K562 (cell line): ENCODE results near the gene MAMDC4. TPM values are rescaled to one million over a fixed set of nuclear protein-coding genes. Genes with fewer than 3 reads are reported as not detected.

ENCODE experiments used
- ATAC-seq: fragments of 200-7000 bp; cut with Tn5 transposase; 3 replicates; pipeline ENCODE4 v1.9.1; 2020; ENCODE audit warnings: moderate library complexity
- BruUV-seq: library from RNA; stranded (reverse); fragments of 400-500 nt; replicated peaks from 2 replicates; lab custom pipeline; 2021; lab: Mats Ljungman, UMichigan
- CTCF ChIA-PET: fragments of 300-600 bp; formaldehyde crosslinking; extraction: SDS; loops from one replicate; lab custom pipeline; 2021; ENCODE audit warnings: low intra/inter-chr PET ratio; lab: Yijun Ruan, JAX
- POLR2A ChIA-PET: fragments of 300-600, 350-650 bp; sonication (Branson Sonifier 250); formaldehyde crosslinking; extraction: SDS; loops from one replicate; lab custom pipeline; 2021; ENCODE audit warnings: antibody characterized with exemption, inconsistent platforms; lab: Yijun Ruan, JAX
- DNase-seq, 4 experiments: peaks; one replicate each; pipeline versions ENCODE4 v3.0.0 to v3.0.0-alpha.2; 2011 to 2018; ENCODE audit warnings: low spot score in 3 of 4, mixed read lengths in 3 of 4; ENCODE audit errors: extremely low read depth in 1 of 4
- FAIRE-seq: peaks from 2 replicates; lab custom pipeline; 2011; peaks lifted over from hg19 to GRCh38; lab: Jason Lieb, UNC
- H2AFZ ChIP-seq: 2 replicates; pipeline ENCODE4 v1.6.0; 2011; ENCODE audit warnings: low read depth, low read length, control low read depth, inconsistent platforms
- H3K27ac ChIP-seq: fragments of 200-600 bp; 3 replicates; pipeline ENCODE4 v1.8.0; 2011; ENCODE audit warnings: low read depth, mild to moderate bottlenecking, control low read depth, inconsistent platforms, low read length, moderate library complexity, mixed read lengths; ENCODE audit errors: extremely low read depth
- H3K27me3 ChIP-seq, 2 experiments: fragments of 300-600 bp in 1 of 2; 2 replicates in 1 of 2; 3 replicates in 1 of 2; pipeline versions ENCODE4 v1.6.0 to v1.8.0; 2011; ENCODE audit warnings: inconsistent platforms in 2 of 2, low read length in 2 of 2, mild to moderate bottlenecking in 1 of 2, mixed read lengths in 1 of 2, moderate library complexity in 1 of 2; ENCODE audit not compliant: control insufficient read depth in 2 of 2, insufficient read depth in 2 of 2
- H3K36me3 ChIP-seq: fragments of 300-600 bp; 3 replicates; pipeline ENCODE4 v1.8.0; 2011; ENCODE audit warnings: mild to moderate bottlenecking, low read length, inconsistent platforms; ENCODE audit not compliant: control insufficient read depth, insufficient read depth
- H3K4me1 ChIP-seq, 2 experiments: fragments of 200-600 bp in 1 of 2; replicated peaks in 1 of 2; 2 replicates in 1 of 2; 3 replicates in 1 of 2; pipeline versions ENCODE4 v1.5.1 to v1.8.0; 2011; ENCODE audit warnings: inconsistent platforms in 2 of 2, low read length in 2 of 2, mild to moderate bottlenecking in 1 of 2, mixed read lengths in 1 of 2, moderate library complexity in 1 of 2; ENCODE audit not compliant: control insufficient read depth in 2 of 2, insufficient read depth in 2 of 2
- H3K4me2 ChIP-seq: 2 replicates; pipeline ENCODE4 v1.6.1; 2011; ENCODE audit warnings: low read length, control low read depth, inconsistent platforms, mixed read lengths; ENCODE audit not compliant: insufficient read depth
- H3K4me3 ChIP-seq: fragments of 200-600 bp; sonication (generic), shearing (Covaris generic); 2 replicates; pipeline ENCODE4 v1.5.1; 2016; ENCODE audit warnings: control low read depth, inconsistent platforms
- H3K79me2 ChIP-seq: fragments of 200-600 bp; 3 replicates; pipeline ENCODE4 v1.8.0; 2011; ENCODE audit warnings: low read length, inconsistent platforms; ENCODE audit not compliant: control insufficient read depth, insufficient read depth
- H3K9ac ChIP-seq, 2 experiments: 2 replicates each; pipeline versions ENCODE4 v1.6.0 to v1.6.1; 2011; ENCODE audit warnings: low read depth in 2 of 2, low read length in 2 of 2, control low read depth in 1 of 2, inconsistent platforms in 1 of 2, mild to moderate bottlenecking in 1 of 2, mixed read lengths in 1 of 2; ENCODE audit not compliant: insufficient read depth in 1 of 2
- H3K9me1 ChIP-seq: one replicate; pipeline ENCODE4 v1.6.0; 2011; ENCODE audit warnings: inconsistent platforms, mild to moderate bottlenecking, low read length, moderate library complexity; ENCODE audit not compliant: control insufficient read depth, insufficient read depth
- H3K9me3 ChIP-seq: replicated peaks from 2 replicates; pipeline ENCODE4 v1.5.1; 2011; ENCODE audit warnings: low read depth, low read length, inconsistent platforms; ENCODE audit not compliant: control insufficient read depth, insufficient read depth
- H4K20me1 ChIP-seq: replicated peaks from 2 replicates; pipeline ENCODE4 v1.6.1; 2011; ENCODE audit warnings: low read length, inconsistent platforms, mixed read lengths; ENCODE audit not compliant: control insufficient read depth, insufficient read depth
- CREB1 ChIP-seq, 2 experiments: sonication (generic) in 1 of 2; formaldehyde crosslinking in 1 of 2; IDR thresholded peaks; 2 replicates each; pipeline versions ENCODE4 v1.6.1 to v1.8.0; 2012 to 2022; ENCODE audit warnings: inconsistent platforms in 1 of 2, mild to moderate bottlenecking in 1 of 2, missing genetic modification reagents in 1 of 2, moderate library complexity in 1 of 2
- HMG20A ChIP-seq: fragments of 450-650 bp; formaldehyde crosslinking; conservative IDR thresholded peaks from 2 replicates; pipeline ENCODE4 v1.4.0; 2020; ENCODE audit warnings: mild to moderate bottlenecking, mixed read lengths
- KAT2B ChIP-seq: IDR thresholded peaks from one replicate; pipeline ENCODE4 v1.6.1; 2012; ENCODE audit warnings: low read depth, mild to moderate bottlenecking, control low read depth, inconsistent platforms, low read length, moderate library complexity
- KHSRP ChIP-seq: fragments of 450-650 bp; IDR thresholded peaks from 2 replicates; pipeline ENCODE4 v1.6.1; 2017
- MCM7 ChIP-seq, 2 experiments: fragments of 450-650 bp; IDR thresholded peaks; 2 replicates each; pipeline ENCODE4 v1.6.1; 2016 to 2018
- NRF1 ChIP-seq, 2 experiments: fragments of 450-650 bp; IDR thresholded peaks in 1 of 2; conservative IDR thresholded peaks in 1 of 2; 2 replicates each; pipeline ENCODE4 v1.6.1; 2014; ENCODE audit warnings: mild to moderate bottlenecking in 2 of 2
- POLR2AphosphoS5 ChIP-seq: IDR thresholded peaks from 2 replicates; pipeline ENCODE4 v1.6.1; 2011; ENCODE audit warnings: mild to moderate bottlenecking, low read depth, low read length, moderate library complexity; ENCODE audit not compliant: control insufficient read depth, insufficient read depth
- SETDB1 ChIP-seq: IDR thresholded peaks from one replicate; pipeline ENCODE4 v1.6.1; 2012; ENCODE audit warnings: low read length, control low read depth, inconsistent platforms
- ZNF23 ChIP-seq: fragments of 250-450 bp; sonication (Bioruptor Pico); IDR thresholded peaks from 2 replicates; pipeline ENCODE4 v1.4.0; 2020; ENCODE audit warnings: mild to moderate bottlenecking
- ZNF347 ChIP-seq: fragments of 450-650 bp; formaldehyde crosslinking; IDR thresholded peaks from 2 replicates; pipeline ENCODE4 v1.4.0; 2020; ENCODE audit warnings: low read depth, mild to moderate bottlenecking, moderate library complexity
- ZNF518B ChIP-seq: fragments of 250-450 bp; sonication (Bioruptor Pico); IDR thresholded peaks from 2 replicates; pipeline ENCODE4 v1.5.0; 2021; ENCODE audit warnings: mild to moderate bottlenecking, moderate library complexity
- ZNF695 ChIP-seq: fragments of 450-650 bp; formaldehyde crosslinking; IDR thresholded peaks from 2 replicates; pipeline ENCODE4 v1.4.0; 2020; ENCODE audit warnings: mild to moderate bottlenecking, moderate library complexity
- ZNF707 ChIP-seq: fragments of 250-450 bp; sonication (Bioruptor Pico); conservative IDR thresholded peaks from 2 replicates; pipeline ENCODE4 v1.8.0; 2022; ENCODE audit warnings: inconsistent platforms, mild to moderate bottlenecking, moderate library complexity
- WGBS: fragments of 100-300 bp; shearing (Covaris generic); methylation state at CpG from one replicate; pipeline ENCODE4 v1.1.6; 2016; ENCODE audit warnings: low coverage, mixed read lengths; ENCODE audit not compliant: insufficient coverage; ENCODE audit errors: missing lambda C conversion rate; 5-methylcytosine and 5-hydroxymethylcytosine counted together
- in situ Hi-C: fragments of 300-500 bp; cut with MboI; formaldehyde crosslinking; loops from 4 replicates; pipeline ENCODE4 v1.15.0; 2018; ENCODE audit warnings: inconsistent platforms, mixed read lengths
- intact Hi-C: fragments of 100-400 bp; cut with micrococcal nuclease; formaldehyde crosslinking; loops from 2 replicates; pipeline ENCODE4 v1.14.2; 2022
- polyA plus RNA-seq, 8 experiments: library from polyadenylated mRNA; depleted of rRNA in 4 of 8; stranded (reverse) in 5 of 8; unstranded in 3 of 8; fragments of >200 nt; fragmentation: Nextera tagmentation in 2 of 8; fragmentation: Illumina TruSeq in 1 of 8; extraction: Ambion mirVana in 2 of 8; extraction: Trizol in 1 of 8; gene quantifications; 2 replicates each; pipeline versions ENCODE4 v1.2.1 to v1.2.3, GENCODE V29; 2011 to 2014; ENCODE audit warnings: inconsistent platforms in 1 of 8, missing spikeins in 1 of 8
- total RNA-seq, 7 experiments: library from RNA; depleted of rRNA in 6 of 7; stranded (reverse); fragments of >200 nt in 6 of 7; fragmentation: Illumina TruSeq in 2 of 7; extraction: Trizol in 2 of 7; gene quantifications; 2 replicates each; pipeline versions ENCODE4 v1.2.1 to v1.2.3, GENCODE V29; 2011 to 2021; ENCODE audit warnings: low replicate concordance in 1 of 7
- TF ChIP-seq, protein P1 (sequence below): fragments of 450-650 bp; IDR thresholded peaks from 2 replicates; pipeline ENCODE4 v1.6.1; 2018; ENCODE audit warnings: mild to moderate bottlenecking, low read depth; ENCODE audit not compliant: partially characterized antibody
- TF ChIP-seq, protein P2 (sequence below): sonication (generic); formaldehyde crosslinking; IDR thresholded peaks from 2 replicates; pipeline ENCODE4 v1.8.1; 2023; ENCODE audit warnings: mild to moderate bottlenecking, missing genetic modification reagents

Gene MAMDC4
- total and polyA plus RNA-seq, 9 of the 15 experiments (the other 6 are each of a cell fraction or from before 2014, with no cell fraction given): 0.03 to 10.8 (median 1.5) TPM

DNA sequence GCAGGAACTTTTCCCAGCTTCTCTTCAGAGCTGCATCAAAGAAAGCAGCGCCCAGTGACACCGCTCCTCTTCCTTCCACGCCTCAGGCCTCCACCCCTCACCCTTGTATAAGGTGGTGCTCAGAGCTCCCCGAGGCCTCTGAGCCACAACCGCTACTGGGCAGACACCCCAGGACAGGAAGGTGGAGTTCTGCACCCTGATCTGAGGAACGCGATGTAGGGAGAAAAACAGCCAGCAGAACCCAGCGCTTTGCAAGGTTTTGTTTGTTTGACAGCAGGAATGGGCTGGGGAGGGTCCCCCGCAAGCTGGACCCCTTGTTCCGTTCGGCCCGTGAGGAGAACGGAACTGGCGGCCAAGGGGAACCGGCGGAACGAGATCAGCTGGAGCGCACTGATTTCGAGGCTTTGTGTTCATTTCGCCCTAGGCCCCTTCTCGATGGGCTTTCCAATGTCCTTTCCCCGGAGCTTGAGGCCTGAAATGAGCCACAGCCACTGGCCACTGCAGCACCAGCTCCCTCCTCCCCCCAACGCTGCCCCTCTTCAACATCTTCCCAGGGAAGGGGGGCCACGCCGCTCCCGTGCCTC is 9.8 kb downstream of the MAMDC4 start:
- Histone ChIP-seq H3K9me3 (no peaks in the 10 kb centered on the region), H3K9ac (no peak overlapping the region), H3K4me2 (no peak overlapping the region), H3K36me3 (peaks cover 54% of the 10 kb centered on the region; the same call in 2 of the 3 replicates), H4K20me1 (peaks cover 14% of the 10 kb centered on the region; the same call in 1 of the 2 replicates), H2AFZ (no peak overlapping the region), H3K9me1 (peaks cover 4% of the 10 kb centered on the region), H3K79me2 (peaks cover 33% of the 10 kb centered on the region), H3K4me3 (no peak overlapping the region), H3K27me3 (no peaks in the 10 kb centered on the region), H3K27ac (no peak overlapping the region), H3K4me1 (peaks cover 5 to 56% of the 10 kb centered on the region in 2 experiments; a peak in 3 of 5 replicates)
- ChIA-PET CTCF (no interaction called here), POLR2A (interaction anchor here (0.7 to 2.5 kb wide), 3 partner anchors 10 to 20 kb away, joined by 3 to 15 read pairs (median 8); partner anchors contain the start of gene MAMDC4)
- 89% methylated on average over 18 of the region's 26 CpGs for WGBS
- in situ Hi-C loops (no loop called here), intact Hi-C loops (no loop called here)
- no peak for ATAC-seq
- BruUV-seq: no TSS peak
- DNase-seq: no peak
- FAIRE-seq: no peak
- no peak for TF ChIP-seq ZNF695
- no peak for TF ChIP-seq ZNF518B (CRISPR knock-in tag)
- TF ChIP-seq HMG20A (CRISPR knock-in tag): no peak
- no peak for TF ChIP-seq KHSRP
- TF ChIP-seq, protein P1, sequence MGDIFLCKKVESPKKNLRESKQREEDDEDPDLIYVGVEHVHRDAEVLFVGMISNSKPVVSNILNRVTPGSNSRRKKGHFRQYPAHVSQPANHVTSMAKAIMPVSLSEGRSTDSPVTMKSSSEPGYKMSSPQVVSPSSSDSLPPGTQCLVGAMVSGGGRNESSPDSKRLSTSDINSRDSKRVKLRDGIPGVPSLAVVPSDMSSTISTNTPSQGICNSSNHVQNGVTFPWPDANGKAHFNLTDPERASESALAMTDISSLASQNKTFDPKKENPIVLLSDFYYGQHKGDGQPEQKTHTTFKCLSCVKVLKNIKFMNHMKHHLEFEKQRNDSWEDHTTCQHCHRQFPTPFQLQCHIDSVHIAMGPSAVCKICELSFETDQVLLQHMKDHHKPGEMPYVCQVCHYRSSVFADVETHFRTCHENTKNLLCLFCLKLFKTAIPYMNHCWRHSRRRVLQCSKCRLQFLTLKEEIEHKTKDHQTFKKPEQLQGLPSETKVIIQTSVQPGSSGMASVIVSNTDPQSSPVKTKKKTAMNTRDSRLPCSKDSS: no peak
- TF ChIP-seq POLR2AphosphoS5: 0 out of 2 replicates have a peak, but pooled peaks have one; percentile 13
- no peak for TF ChIP-seq NRF1 (conservative IDR thresholded peaks at IDR 0.05 in 1 of 2, IDR thresholded peaks at IDR 0.05 in 1 of 2)
- TF ChIP-seq ZNF347: no peak
- no peak for TF ChIP-seq KAT2B
- no peak for TF ChIP-seq MCM7 (IDR thresholded peaks at IDR 0.05)
- TF ChIP-seq, protein P2, sequence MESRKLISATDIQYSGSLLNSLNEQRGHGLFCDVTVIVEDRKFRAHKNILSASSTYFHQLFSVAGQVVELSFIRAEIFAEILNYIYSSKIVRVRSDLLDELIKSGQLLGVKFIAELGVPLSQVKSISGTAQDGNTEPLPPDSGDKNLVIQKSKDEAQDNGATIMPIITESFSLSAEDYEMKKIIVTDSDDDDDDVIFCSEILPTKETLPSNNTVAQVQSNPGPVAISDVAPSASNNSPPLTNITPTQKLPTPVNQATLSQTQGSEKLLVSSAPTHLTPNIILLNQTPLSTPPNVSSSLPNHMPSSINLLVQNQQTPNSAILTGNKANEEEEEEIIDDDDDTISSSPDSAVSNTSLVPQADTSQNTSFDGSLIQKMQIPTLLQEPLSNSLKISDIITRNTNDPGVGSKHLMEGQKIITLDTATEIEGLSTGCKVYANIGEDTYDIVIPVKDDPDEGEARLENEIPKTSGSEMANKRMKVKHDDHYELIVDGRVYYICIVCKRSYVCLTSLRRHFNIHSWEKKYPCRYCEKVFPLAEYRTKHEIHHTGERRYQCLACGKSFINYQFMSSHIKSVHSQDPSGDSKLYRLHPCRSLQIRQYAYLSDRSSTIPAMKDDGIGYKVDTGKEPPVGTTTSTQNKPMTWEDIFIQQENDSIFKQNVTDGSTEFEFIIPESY: 0 out of 2 replicates have a peak, but pooled peaks have one; percentile 0
- no peak for TF ChIP-seq SETDB1
- no peak for TF ChIP-seq ZNF707 (CRISPR knock-in tag)
- TF ChIP-seq ZNF23 (CRISPR knock-in tag): no peak
- no peak for TF ChIP-seq CREB1 (IDR thresholded peaks at IDR 0.05)
- no peak for TF ChIP-seq CREB1 (CRISPR knock-in tag; IDR thresholded peaks at IDR 0.05)
